CD4-positive, alpha-beta T cell treated with Interferon alpha-2 for 1 hour (primary cell): ENCODE results near the gene TOX2.

Experiments
- DNase-seq, 2 donors: peaks; one replicate each; pipeline ENCODE4 v3.0.0-alpha.2; 2020 to 2022

TOX2 gene

DNA sequence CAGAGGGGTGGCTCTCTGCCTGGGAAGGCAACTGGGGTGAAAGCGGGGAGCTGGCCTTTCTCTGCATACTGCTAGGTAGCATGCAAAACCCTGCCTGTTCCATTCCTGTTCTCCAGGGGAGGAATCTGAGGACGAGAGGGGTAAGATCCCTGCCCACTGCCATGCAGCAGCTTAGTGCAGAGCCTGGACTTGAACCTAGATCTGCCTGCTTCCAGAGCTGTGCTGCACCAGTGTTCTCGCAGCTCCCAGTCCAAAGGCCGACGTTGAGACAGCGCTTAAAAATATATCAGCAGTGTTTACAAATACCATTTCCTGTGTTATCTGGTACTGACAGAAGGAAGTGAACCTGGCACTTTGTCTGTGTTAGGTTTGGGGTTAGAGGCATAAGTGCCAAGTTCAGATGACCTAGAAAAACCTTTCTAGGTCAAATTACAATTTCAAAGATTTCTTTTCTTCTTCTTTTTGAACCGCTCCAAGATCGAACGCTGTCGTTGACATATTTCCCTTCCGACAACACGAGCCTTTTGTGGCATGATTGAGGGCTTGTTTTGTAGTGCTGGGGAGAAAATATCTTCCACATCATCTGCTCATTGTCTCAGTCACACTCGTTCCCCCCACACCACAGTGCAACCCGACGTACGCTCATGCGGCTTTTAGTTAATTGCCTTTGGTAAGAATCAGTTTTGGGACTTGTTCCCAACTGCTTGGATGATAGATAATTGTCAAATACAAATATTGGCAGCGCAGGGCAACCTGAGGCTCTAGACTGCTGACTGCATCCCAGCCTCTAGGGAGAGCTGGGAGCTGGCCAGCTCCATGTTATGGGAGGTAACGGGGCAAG, 44.6 kb downstream of the TOX2 start:
- peak; percentile 33 to 57 for DNase-seq

DNA sequence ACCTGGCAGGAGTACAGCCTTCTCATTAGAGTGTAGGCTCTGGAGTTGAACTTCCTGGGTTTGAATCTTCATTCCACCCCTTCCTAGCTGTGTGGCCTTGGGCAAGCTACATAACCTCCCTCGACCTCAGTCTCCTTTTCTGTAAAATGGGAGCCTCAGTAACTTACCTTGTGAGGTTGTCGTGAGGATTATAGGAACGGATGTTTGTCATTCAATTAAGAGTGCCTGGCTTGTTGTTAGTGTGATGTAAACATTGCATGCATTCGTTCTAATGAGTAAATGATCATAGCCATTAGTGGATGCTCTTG, 45.2 kb downstream of the TOX2 start:
- no peak for DNase-seq

DNA sequence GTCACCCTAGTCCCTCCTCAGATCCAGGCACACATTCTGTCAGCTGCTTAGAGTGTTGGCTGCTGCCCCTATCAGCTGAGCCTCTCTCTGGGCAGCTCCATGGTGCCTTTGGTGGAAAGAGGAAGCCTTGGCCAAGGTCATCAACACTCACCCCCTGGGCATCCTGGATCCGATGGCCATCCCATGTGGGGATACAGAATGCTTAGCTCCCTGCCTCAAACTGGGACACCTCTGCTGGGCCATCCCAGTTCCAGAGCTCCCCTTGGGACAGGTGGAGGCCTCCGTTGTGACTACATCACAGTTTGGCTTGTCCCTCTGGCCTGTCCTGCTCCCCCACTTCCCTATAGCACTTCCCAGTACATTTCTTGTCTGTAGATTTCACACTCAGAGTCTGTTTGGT, 45.6 kb downstream of the TOX2 start:
- DNase-seq = no peak

DNA sequence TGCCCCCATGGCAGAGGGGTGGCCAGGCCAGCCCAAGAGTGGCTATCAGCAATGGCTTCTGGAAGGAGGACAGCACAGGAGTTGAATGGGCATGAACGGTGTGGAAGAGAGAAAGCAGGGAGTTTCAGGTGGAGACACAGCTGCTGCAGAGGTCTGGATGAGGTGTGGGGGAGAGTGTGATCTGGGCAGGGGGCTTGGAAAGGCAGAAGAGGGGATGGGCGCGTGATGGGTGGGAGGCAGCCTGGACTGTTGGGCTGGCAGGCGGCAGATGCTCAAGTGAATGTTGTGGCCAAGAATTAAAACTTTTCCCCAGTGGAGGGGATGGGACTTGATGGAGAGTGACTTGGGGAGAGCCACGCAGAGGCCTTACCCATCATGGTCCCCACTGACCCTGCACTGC, 46.5 kb downstream of the TOX2 start:
- DNase-seq = no peak

DNA sequence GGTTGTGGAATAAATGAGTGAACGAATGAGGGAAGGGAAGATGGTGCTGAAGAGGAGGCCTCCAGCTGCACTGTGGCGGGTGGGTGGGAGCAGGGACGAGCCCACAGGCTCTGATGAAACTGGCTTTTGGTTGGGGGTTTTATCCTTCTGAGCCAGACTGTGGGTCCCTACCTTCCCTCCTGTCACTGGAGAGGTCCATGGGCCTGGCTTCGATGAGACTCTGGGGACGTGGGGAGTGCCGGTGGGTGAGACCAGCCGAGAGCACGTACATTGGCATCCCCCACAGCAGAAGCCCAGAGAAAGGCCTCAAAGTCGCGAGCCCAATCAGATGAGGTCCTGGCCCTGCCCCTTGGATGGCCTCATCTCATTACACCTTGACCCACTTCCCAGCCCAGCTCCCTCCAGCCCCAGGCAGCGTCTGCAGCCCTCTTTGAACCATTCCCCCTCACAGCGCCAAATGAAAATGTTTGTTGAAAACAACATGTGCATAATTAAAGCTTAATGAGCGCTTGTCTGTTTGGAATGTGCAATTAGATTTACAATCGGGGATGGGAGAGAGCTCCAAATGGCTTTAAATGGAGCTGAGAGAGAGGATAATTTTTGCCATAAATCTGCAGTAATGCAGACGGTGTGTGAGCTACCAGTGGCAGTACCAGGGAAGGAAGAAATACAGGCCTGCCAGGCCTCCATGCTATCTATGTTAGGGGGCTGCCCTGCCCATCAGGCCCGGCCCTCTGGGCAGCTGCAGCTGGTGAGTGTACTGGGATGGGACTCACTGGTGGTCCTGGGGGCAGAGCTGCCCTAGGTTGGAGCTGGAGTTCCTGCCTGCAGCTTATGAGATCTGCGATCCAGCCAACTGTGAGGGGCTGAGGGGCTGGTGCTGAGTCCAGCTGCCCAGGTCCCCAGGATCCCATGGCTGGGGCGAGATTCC, 47.2 kb downstream of the TOX2 start:
- DNase-seq = no peak

DNA sequence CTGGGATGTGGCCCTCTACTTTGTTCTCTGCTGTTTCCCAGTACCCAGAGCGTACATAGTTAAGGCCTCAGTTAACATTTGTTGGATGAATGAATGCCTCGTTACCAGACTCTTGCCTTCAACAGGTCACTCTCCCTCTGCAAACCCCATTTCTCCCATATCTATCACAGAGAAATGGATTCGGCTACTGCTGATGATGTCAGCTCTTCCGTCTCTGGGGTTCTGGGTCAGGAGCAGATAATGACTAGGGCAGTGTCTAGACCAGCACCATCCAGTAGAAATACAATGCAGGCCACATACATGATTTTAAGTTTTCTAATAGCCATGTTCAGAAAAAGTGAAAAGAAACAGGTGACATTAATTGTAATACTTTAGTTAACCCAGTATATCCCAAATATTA, 47.9 kb downstream of the TOX2 start:
- no peak for DNase-seq

DNA sequence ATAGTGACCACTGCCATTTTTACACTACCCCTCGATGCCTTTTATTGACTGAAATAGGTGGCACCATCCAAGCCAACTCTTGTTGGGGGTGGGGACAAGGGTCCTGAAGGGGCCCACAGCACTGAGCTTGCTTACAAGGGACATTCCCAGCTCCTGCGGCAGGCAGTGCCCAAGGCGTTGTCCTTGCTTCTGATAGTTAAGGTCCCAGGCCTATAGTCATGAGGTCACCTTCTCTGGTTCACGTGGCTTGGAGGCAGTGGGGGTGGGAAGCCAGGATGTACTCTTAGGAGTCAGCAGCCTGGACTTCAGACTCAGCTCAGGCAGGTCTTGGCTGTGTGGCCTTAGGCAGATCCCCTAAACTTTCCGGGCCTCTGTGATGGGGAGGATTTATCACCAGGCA, 48.6 kb downstream of the TOX2 start:
- no peak for DNase-seq

DNA sequence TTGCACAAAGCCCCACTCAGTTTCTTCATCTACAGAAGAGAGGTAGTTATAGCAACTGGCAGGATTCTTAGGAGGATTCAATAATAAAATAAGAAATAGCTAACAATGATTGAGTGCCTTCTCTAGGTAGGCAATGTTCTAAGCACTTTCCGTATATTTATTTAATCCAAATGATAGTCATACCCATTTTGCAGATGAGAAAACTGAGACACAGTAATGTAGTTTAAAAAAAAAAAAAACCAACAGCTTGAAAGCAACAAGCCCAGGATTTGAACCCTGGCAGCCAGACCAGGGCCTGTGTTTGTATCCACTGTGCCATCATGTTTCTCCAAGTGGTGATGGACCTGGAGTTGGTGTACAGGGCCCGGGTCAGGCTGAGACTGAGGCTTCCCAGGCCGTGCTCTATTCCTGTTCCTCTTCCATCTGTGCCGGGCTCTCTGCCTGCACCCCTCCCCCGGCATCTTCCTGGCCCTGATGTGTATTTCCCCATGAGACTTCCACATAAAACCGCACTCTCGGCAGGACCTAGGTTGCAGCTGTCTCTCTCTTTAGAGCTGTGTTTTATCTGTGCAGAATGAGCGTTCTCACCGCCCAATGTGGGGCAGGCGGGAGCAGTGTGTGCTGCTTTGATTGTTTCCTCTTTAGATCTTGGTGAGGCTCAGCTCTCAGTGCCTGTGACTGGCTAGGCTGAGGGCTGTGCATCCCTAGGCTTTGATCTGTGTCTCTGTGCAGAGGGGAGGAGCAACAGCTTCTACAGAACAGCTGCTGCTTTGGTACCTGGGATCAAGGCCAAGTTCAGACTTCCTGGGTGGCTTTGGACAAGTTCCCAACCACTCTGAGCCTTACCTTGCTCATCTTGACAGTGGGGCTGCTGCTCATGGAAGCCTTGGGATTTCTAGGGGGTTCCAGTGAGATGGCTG, 49.5 kb downstream of the TOX2 start:
- DNase-seq = peak; percentile 53 to 64

DNA sequence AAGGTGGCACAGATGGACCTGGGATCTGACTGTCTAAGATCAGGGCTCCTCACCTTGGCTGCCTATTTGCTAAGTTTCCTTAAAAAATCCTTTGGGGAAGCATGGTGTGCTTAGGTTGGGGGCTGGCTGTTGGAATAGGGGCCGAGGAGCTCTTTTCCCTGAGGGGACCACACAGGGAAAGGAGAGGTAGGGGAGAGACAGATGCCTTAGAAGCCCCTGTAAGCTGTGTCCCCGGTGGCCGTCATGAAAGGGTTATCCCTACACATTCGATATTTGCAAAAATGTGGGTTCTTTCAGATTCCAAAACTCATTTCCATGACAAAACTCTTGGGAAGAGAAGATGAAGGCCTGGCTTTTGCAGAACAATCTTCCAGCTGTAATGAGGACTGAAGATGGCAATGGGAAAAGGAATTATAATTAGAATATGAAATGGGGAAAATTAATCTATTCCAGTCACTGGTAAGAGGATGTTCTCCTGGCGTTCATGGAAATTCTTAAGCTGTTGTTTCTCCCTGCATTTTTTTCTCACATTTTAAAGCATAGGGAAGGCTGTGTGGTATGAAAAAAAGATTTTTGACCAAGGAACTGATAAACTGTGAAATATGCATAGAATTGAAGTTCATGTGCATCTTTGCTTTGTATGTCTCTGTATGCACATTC, 53.8 kb downstream of the TOX2 start:
- no peak for DNase-seq

DNA sequence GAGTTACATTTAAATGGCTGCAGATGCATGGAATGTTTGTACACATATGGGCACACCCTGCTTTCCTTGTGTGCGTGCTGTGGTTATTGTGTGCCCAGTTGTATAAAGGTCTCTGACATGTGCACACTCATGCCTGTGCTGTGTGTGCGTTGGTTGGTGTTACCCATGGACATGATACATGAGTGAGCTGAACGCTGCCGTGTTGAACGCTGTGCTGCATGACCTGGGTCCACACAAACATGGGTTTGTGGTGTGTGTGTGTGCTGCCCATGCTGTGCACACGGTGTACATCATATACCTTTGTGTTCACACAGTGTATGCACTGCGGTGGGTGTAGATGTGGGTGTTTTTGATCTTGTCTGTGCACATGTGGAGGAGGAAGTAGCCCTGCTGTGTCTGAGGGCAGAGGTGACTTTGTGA, 54.4 kb downstream of the TOX2 start:
- DNase-seq = no peak

DNA sequence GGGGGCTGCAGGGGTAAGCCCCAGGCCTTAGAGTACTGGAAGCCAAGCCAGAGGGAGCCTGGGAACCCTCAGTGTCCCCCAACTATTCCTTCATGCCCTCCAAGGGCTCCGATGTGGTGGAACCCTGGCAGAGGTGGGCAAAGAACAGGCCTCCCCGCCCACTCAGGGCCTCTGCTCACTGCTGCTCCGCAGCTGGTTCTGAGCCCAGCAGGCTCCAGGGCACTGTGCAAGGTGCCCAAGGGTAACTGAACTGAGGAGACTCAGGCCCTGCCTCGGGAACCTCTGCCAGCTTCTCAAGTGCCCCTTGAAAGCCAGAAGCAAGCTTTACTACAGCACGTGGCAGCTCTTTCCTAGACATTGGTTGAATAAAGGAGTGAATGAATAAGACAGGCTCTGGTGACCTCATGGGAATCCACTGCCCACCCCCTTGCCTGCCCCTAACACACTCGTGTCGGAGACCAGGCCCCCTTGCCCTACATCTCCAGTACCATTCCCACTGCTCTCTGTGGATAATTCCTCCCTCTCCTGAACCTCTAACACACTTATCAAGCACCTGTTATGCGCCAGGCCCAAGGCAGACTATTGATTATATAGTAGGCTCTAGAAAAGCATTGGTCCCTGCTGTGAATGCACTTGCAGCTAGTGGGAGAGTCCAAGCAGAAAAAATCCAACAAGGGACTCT, 55.0 kb downstream of the TOX2 start:
- no peak for DNase-seq

DNA sequence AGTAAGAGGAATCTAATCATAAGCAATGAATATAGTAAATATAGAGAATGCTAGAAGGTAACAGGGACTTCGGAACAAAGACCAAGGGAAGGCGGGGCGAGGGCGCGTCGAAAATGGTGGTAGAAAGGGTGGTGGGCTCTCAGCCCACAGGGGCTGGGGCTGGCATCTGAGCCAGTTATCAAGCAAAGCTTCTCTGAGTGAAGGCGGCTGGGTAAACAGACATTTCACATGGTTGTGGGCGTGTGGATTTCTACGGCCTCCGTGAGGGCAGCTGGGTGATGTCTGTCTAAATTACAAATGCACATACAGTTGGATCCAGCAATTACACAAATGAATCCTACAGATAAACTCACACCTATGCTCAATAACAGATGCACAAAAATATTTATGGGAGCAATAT, 56.6 kb downstream of the TOX2 start:
- DNase-seq = no peak

DNA sequence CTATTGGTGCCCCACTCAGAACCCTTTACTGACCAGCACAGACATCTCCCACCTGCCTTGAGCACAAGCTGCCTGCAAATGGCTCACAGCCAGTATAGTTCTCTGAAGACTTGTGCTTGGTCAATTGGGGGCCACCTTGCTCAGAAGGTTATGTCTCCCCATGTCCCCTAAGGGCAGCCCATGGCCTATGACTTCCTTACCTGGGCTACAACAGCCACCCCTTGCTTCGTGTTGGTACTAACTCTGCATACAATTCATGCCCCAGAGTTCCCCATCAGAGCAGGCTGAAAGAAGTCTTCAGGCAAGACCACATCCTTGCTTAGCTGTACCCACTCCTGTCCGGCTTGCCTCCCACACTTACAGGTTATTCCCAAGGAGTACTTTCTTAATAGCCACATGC, 57.4 kb downstream of the TOX2 start:
- DNase-seq = no peak

DNA sequence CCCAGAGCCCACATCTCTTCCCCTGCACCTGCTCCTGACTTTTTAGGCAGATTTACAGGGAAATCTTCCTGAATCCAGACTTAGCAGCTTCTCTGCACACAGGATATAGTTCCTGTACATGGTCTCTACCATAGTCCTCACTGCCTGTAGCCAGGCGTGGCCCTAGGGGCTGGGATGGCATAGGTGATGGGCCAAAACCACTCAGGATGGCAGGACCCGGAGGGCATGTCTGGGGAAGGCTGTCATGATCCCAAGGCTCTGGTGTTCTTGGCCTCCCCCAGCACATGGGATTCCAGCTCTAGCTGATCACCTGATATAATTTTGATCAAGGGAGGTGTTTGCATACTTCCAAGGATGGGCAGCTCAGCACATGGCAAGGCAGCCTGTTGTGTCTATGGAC, 58.0 kb downstream of the TOX2 start:
- no peak for DNase-seq

DNA sequence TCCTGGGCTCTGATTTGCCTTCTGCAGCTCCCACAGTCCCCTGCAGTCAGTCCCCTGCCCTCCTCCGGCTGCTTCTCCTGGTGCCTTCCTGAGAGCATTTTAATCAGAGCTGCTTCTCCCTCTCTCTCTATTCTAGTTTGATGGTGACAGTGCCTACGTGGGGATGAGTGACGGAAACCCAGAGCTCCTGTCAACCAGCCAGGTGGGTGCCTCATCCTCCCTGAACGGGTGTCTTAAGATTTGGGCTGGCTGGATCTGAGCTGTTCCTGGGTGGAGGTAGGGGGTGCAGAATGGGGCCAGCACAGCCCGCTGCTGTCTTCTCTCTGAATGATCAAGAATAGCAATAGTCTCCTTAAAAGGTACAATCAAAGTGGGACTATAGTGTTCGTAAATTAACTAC, 58.6 kb downstream of the TOX2 start:
- DNase-seq = no peak

DNA sequence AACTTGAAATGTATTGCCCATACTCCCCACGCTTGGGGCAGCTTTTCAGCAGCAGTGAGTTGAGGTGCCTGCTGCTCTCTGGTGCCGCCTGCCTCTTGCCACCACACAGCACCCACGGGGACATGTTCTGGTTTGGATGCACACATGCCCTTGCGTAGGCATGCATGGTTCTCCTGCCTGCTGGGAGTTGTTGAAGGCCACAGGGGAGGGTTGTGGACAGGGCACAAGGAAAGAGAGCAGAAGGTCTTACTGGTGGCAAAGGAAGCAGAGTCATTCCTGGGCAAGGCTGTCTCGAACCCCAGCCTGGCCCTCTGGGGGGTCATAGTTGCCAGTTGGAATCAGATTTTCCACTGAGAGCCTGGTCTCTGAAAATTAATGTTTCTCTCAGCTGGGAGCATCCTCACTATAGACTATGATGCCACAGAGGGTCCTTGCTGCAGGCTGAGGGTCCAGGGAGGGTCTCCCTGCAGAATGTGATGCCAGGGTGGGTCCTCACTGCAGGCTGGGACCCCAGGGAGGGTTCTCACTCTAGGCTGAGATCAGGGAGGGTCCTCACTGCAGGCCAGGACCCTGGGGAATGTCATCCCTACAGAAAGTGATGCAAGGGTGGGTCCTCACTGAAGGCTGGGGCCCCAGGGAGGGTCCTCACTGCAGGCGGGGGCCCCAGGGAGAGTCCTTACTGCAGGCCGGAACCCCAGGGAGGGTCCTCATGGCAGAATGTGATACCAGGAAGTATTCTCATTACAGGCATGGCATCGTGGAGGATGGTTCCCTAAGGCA, 59.2 kb downstream of the TOX2 start:
- DNase-seq = no peak

DNA sequence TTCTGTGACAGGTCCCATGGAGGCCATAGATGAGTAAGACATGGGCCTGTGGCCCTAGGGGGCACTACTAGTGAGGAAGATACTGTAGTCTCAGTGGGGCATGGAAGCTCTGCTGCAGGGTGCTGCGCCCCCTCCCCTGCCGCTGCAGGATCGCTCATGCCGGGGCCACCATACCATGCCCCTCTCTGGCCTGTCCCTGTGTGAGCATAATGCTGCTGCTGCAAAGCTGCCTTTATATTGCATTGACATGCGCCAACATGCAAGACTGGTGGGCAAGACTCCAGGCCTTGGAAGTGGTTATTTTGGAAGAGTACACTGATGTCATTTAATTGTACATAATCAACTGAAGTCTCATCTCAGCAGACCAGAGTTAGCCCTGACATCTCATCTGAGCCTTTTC, 60.0 kb downstream of the TOX2 start:
- DNase-seq = no peak

DNA sequence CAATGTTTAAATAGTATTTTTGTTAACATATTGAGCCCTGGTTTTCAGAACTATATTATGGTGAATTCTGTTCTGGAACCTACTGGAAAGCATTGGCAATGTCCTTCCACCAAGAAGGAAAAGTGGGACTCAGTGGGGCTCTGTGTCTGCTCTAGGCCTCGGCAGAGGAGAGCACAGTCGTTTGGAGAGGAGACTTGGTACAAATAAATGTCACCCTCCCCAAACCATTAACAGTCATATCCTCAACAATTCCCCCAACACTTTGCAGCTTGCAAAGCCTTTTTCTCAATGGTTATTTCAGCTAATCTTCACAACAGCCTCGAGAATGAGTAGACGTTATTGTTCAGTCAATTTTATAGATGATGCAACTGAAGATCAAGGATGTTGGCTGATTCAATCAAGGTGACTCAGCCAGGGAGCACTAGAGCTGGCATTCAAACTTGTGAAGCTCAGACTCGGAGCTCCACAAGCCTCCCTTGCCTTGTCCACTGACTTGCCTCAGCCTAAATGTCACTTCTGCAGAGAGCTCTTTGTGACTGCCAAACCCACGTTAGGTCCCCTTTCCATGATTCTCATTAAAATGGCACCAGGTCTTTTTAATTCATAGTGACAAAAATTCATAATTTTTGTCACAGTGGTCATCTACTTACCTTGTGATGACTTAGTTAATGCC, 60.6 kb downstream of the TOX2 start:
- DNase-seq = no peak

DNA sequence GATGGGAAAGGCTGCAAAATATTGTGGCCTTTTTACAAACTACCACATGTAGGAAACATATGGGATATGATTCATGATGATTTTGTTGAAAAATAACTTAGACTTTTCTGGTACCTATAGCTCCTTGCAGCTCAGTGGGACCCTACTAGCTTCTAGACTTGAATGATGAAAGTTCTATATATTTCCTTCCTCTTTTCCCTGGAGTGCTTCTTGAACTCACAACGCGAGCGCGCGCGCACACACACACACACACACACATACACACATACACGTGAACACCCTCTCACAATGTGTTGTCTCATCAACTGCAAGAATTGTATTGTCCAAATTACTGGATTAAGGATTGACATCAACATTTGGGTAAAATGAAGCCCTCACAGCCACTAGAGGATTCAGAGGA, 61.9 kb downstream of the TOX2 start:
- no peak for DNase-seq

DNA sequence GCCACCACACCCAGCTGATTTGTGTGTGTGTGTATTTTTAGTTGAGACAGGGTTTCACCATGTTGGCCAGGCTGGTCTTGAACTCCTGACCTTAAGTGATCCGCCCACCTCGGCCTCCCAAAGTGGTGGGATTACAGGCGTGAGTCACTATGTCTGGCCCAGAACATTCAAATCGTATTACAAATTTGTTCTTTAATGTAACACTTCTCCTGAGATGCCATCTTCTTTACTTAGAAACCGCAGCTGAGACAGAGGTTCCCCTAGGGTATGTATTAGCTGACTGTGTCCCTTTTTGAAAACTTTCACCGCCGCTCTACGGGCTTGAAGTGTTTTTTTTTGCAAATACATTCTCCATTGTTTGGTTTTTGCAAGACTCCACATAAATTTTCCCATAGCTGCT, 62.6 kb downstream of the TOX2 start:
- DNase-seq = no peak

DNA sequence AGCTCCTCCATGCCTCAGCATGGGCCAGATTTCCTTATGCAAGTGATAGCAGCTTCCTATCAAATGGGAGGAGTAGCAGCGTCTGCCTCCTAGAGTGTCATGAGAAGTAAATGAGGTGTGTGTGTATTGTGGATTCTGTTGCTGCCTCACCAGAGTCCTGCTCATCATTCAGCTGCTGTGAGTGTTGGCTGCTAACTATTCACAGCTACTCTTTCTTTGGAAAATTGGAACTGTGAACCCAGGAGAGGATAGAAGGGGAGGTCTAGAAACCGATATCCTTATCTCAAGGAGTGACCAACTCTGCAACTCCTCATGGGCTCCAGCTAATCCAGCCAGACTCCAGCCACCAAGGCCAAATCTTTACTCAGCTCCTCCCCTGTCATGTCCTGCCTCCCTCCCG, 63.3 kb downstream of the TOX2 start:
- no peak for DNase-seq
